NOMO-1 treated with dmso at 0.1 percent for 144 hours (cell line): ENCODE data around the gene KANSL3.
"Not testable (repeated sequence)": the region's sequence is repeated elsewhere in the genome, so short reads cannot be mapped to it uniquely, and the experiment has no call there.

Experiments used
- DNase-seq: peaks from one replicate; lab custom pipeline; 2025; ENCODE audit not compliant: unreplicated experiment; lab: John Stamatoyannopoulos, UW

KANSL3 gene

DNA sequence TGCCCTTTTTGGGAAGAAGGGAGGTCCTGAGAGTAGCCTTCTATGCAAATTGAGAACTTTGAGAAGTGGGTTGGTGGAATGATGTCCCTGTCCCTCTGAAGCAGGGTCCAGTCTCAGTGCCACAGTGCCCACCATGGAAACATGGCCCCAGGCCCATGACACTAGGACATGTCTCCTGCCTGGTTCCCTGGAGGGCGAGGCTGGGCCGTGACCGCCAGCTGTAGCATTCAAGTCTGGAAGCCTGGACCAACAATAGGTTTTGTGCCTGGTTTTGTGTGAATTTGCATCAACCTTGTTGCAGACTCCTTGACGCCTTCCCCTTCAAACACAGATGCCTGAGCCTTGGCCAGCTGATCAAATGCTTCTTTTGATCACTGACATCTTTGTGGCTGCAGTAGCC lies 74.1 kb downstream of the KANSL3 start:
- DNase-seq = no peak

DNA sequence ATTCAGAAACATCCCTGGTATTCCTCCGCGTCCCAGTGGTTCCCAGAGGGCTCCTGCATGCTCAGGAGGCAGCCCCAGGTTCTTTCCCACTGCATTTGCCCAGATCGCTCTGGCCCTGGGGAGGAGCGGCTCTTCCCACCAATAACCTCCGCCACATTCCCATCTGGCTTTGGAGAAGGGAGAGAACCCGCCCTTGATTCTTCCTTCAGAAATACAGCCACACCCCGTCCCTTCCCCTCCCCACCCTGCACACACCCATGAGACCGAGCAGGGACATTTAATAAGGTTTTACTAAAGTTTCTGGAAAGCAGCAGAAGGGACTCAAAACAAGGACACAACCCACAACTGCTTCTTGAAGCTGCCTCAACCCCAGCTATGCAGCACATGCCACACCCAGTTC lies 79.6 kb downstream of the KANSL3 start:
- DNase-seq = no peak

- DNase-seq = no peak
Observed at GRCh38 chr2:96558061-96558460, 80.1 kb downstream of the KANSL3 start.

DNA sequence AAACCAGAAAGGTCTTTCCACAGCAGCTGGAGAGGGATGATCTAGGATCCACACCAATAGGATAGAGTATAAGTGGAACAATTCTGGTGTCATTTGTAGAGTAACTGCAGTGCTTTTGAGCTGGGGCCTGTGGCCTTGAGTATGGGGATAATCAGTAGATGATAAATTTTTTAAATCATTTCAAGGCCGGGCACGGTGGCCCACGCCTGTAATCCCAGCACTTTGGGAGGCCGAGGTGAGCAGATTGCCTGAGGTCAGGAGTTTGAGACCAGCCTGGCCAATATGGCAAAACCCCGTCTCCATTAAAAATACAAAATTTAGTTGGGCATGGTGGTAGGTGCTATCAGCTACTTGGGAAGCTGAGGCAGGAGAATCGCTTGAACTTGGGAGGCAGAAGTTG lies 80.7 kb downstream of the KANSL3 start:
- not testable (repeated sequence) for DNase-seq

DNA sequence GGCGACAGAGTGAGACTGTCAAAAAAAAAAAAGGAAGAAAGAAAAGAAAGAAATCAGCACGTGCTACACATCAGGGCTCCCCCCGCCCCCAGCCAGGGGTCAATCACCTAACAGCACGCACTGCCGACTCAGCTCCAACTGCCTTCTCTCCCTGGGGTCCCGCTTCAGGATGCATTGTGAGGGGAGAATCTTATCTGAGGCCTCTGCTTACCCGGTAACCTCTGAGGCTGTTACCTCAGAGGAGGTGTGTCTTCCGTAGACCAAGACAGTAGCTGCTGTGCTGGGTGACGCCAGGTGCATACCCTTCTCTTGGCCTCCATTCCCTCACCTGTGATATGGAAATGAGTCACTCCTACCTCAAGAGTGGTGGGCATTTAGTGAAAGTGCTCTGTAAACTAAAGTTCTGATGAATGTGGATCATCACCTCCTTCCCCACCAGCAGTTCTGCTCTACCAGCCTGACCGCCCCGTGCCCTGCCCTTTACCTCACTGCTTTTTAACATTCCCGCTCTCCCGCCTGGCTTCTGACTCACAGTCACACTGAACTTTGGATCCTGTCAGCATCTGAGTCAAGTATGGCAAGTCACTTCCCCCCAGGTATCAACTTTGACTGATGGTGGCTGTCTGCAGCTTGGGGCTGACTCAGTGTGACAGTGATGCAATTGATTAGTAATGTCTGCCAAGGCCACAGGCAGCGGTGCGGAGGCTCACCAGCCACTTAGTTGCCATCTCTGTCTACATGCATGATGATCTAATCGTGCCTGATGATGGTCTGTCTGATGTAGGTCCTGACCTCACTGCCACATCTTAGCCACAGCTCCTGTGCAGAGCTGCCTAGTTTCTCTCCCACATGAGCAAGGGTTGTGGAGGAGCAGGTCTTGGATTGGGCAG lies 81.4 kb downstream of the KANSL3 start:
- DNase-seq = no peak

GRCh38 chr2:96555146-96555610 lies 82.9 kb downstream of the KANSL3 start:
- DNase-seq = no peak

DNA sequence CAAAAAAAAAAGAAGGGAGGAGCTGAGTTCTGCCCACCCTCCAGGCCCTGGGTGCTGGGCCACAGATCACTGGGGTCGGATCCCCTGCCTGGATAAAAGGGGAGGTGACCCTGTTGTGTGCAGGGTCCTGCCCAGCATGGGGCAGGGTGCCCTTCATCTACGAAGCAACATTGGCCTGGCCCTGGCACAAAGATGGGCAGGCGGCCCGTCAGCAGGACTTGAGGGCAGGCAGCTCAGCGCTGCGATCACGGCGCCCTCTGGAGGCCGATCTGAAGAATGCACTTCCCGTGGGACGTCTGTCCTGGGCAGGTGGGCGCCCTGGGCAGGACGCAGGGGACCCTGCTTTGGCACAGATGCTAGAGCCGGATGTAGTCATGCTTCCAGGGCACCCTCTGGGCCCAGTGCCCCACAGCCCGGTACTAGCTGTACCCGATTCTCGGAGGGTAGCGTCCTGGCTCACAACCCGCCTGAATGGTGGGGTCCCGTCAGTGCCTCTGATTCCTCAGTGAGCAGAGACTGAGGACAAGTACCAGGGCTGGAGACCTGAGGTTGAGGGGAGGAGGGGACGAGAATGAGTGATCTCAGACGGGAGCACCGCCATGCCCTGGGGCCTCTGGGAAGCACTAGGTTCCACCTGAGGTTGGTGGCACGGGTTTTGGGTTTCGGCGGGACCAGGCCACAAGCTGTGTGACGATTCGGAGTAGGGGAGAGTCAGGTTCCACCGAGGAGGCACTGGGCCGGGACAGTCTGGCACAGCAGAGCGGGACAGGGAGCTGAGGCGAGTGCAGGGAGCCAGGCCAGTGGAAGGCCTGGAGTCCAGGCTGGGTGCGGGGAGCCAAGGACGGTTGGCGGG lies 83.6 kb downstream of the KANSL3 start:
- DNase-seq = peak; percentile 28

- not testable (repeated sequence) for DNase-seq
Observed at GRCh38 chr2:96553957-96554292, 84.2 kb downstream of the KANSL3 start.

DNA sequence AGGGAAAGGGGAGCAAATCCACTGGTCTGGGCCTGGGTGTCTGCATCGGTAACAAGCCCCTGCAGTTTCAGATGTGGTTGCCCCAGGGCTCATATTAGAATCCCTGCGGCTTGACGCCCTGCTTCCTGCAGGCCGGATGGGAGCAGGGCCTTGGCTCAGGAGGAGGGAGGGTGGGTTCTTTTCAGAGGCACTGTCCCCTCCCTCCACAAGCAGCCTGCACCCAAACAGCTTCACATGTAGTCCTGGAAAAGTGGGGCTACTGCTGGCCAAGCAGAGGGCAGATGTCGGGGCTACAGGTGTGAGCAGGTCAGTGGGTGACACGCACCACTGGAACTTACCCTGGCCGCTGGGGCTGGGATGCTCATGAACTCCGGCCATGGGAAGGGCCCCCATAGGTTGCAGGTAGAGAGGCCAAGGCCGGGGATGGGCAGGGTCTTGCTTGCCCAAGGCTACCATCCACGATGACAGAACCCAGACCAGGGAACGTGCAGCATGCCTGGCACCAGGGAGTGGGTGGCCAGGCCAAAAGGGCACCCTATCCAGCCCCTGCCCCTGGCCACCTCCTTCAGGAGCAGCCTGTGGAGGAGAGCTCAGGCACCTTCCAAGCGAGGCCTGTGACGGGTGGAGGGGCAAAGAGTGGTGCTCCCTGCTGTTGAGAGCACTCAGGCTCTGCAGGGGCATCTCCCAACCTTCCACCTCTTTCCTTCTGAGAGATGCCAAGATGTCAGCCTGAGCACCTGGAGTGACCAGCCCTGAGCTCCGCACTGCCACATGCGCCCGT lies 84.7 kb downstream of the KANSL3 start:
- DNase-seq = no peak

DNA sequence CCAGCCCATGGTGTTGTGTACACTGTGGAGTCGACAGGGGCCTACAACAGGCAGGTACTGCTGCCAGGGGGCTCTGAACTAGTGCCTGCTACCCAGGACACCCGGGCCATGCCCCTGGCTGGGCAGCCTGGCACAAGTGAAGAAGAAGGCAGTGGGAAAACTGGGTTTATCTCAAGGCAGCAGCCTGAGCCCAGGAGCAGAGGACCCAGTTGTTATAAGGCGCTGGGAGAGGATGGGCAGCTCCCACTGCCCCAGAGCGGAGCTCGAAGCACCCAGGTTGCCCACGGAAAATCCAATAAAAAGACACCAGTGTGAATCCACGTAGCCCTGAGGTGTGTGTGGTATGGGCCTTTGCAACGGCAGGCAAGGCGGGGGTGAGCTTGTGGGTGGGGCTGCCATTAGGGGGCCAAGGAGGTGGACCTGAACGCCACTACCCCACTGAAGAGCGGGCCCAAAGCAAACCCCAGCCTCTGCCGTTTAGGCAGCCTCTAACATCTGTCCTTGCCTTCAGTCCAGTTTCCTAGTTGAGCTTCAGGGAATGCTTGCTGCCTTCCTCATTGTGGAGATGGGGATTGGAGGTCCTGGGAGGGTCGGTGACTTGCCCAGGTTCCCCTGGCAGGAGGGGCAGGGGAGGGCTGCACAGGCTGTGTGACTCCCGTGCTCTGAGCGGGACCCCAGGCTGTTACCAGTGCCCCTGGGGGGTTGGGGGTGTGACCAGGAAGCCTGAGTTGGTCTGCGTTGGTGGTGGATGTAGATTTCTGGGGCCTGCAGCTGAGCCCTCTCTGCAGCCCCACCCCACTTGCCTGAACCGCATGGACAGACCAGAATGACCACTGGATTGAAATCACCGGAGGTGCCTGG lies 85.6 kb downstream of the KANSL3 start:
- DNase-seq = no peak

DNA sequence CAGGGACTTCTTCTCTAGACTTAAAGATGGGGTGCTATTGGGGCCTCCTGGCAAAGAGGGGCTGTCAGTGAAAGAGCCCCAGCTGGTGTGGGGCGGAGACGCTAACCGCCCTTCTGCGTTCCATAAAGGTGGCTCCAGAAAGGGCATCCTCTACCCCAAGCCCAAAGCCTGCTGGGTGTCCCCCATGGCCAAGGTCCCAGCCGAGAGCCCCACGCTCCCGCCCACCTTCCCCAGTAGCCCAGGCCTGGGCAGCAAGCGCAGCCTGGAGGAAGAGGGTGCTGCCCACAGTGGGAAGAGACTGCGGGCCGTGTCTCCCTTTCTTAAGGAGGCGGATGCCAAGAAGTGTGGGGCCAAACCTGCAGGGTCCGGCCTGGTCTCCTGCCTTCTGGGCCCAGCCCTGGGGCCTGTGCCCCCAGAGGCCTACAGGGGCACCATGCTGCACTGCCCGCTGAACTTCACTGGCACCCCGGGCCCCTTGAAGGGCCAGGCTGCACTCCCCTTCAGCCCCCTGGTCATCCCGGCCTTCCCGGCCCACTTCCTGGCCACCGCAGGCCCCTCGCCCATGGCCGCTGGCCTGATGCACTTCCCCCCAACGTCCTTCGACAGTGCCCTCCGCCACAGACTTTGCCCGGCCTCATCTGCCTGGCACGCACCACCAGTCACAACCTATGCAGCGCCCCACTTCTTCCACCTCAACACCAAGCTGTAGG lies 86.4 kb downstream of the KANSL3 start:
- no peak for DNase-seq

- DNase-seq = no peak
Observed at GRCh38 chr2:96550787-96551604, 87.1 kb downstream of the KANSL3 start.

GRCh38 chr2:96549967-96550786 lies 87.9 kb downstream of the KANSL3 start:
- no peak for DNase-seq

DNA sequence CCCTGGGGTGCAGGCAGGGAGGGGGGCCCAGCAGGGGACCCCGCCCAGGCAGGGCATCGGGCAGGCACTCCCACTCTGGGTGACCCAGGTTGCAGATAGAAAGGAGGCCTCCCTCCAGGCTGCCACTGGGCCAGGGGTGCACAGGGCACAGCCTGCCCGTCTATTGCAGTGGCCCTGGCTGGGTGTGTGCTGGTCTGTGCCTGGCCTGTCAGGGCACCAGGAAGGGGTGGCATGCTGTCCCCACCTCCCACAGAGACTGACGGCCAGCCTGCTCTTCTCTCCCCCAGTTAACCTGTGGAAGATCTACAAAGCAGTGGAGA lies 88.7 kb downstream of the KANSL3 start:
- DNase-seq = no peak

- DNase-seq = no peak
Observed at GRCh38 chr2:96548558-96549465, 89.3 kb downstream of the KANSL3 start.

- no peak for DNase-seq
Observed at GRCh38 chr2:96547731-96548171, 90.4 kb downstream of the KANSL3 start.

- no peak for DNase-seq
Observed at GRCh38 chr2:96547203-96547641, 90.9 kb downstream of the KANSL3 start.
